A549 (cell line): ENCODE measurements around the gene CDC42EP1. TPM values are rescaled to one million over a fixed set of nuclear protein-coding genes. Genes with fewer than 3 reads are reported as not detected.

Source experiments
- ATAC-seq, 2 experiments: fragments of 200-7000 bp in 1 of 2; fragments of >200 bp in 1 of 2; cut with Nextera tagmentation in 1 of 2; cut with Tn5 transposase in 1 of 2; 3 replicates each; pipeline versions ENCODE4 v1.8.0 to v1.9.1; 2018 to 2020; ENCODE audit warnings: mild to moderate bottlenecking in 1 of 2, moderate library complexity in 1 of 2
- CTCF ChIA-PET: fragments of 300-600 bp; sonication (Branson Sonifier 250); formaldehyde crosslinking; extraction: SDS; loops from one replicate; lab custom pipeline; 2021; ENCODE audit warnings: antibody characterized with exemption, inconsistent platforms; lab: Yijun Ruan, JAX
- POLR2A ChIA-PET: fragments of 350-600 bp; formaldehyde crosslinking; extraction: SDS; loops from one replicate; lab custom pipeline; 2021; ENCODE audit warnings: antibody characterized with exemption, inconsistent platforms; lab: Yijun Ruan, JAX
- DNase-seq, 2 experiments: peaks; one replicate each; pipeline versions ENCODE4 v3.0.0 to v3.0.0-alpha.2; 2011 to 2016; ENCODE audit warnings: low read depth in 1 of 2, low spot score in 1 of 2
- FAIRE-seq: peaks from 2 replicates; lab custom pipeline; 2011; peaks lifted over from hg19 to GRCh38; lab: Jason Lieb, UNC
- H3K27ac ChIP-seq, 2 experiments: fragments of >200 bp; sonication (Bioruptor Twin); formaldehyde crosslinking; 3 replicates each; pipeline ENCODE4 v1.5.1; 2016 to 2017
- H3K4me1 ChIP-seq: fragments of >200 bp; sonication (Bioruptor Twin); formaldehyde crosslinking; 3 replicates; pipeline ENCODE4 v1.6.1; 2016
- H3K4me2 ChIP-seq: fragments of >200 bp; sonication (Bioruptor Twin); formaldehyde crosslinking; 3 replicates; pipeline ENCODE4 v1.6.1; 2016
- H3K4me3 ChIP-seq: fragments of >200 bp; sonication (Bioruptor Twin); formaldehyde crosslinking; 3 replicates; pipeline ENCODE4 v1.5.1; 2016
- H3K9me3 ChIP-seq: fragments of >200 bp; sonication (Bioruptor Twin); formaldehyde crosslinking; 3 replicates; pipeline ENCODE4 v1.6.1; 2016
- CBX2 ChIP-seq: fragments of 200-600 bp; sonication (generic); IDR thresholded peaks from 2 replicates; pipeline ENCODE4 v1.6.1; 2016; ENCODE audit warnings: low read depth, mild to moderate bottlenecking, borderline replicate concordance
- CTCF ChIP-seq: fragments of >200 bp; sonication (Bioruptor Twin); formaldehyde crosslinking; IDR thresholded peaks from 3 replicates; pipeline ENCODE4 v1.5.1; 2016
- EHMT2 ChIP-seq: fragments of 200-600 bp; sonication (generic); IDR thresholded peaks from 2 replicates; pipeline ENCODE4 v1.6.1; 2016; ENCODE audit warnings: antibody characterized with exemption, low read depth, mild to moderate bottlenecking, moderate library complexity
- ELK1 ChIP-seq: fragments of 150-350 bp; IDR thresholded peaks from 2 replicates; pipeline ENCODE4 v1.6.1; 2014; ENCODE audit warnings: low read depth, mild to moderate bottlenecking, low read length
- GATA3 ChIP-seq: IDR thresholded peaks from 2 replicates; pipeline ENCODE4 v1.6.1; 2012; ENCODE audit warnings: borderline replicate concordance
- HDAC2 ChIP-seq: fragments of 200-600 bp; sonication (generic); IDR thresholded peaks from 2 replicates; pipeline ENCODE4 v1.6.1; 2016
- HOXA7 ChIP-seq: fragments of 250-450 bp; sonication (Bioruptor Pico); IDR thresholded peaks from 2 replicates; pipeline ENCODE4 v1.5.0; 2020; ENCODE audit warnings: mild to moderate bottlenecking, moderate library complexity
- JUNB ChIP-seq: fragments of >200 bp; sonication (Bioruptor Twin); formaldehyde crosslinking; IDR thresholded peaks from 2 replicates; pipeline ENCODE4 v1.6.1; 2016
- NPAS2 ChIP-seq: fragments of 250-450 bp; sonication (Bioruptor Pico); IDR thresholded peaks from 2 replicates; pipeline ENCODE4 v1.8.0; 2022; ENCODE audit warnings: mild to moderate bottlenecking, moderate library complexity, borderline replicate concordance
- REST ChIP-seq: fragments of 200-600 bp; sonication (generic); IDR thresholded peaks from 2 replicates; pipeline ENCODE4 v1.6.1; 2016; ENCODE audit warnings: antibody characterized with exemption, mild to moderate bottlenecking, moderate library complexity
- RNF2 ChIP-seq: fragments of 200-600 bp; sonication (generic); IDR thresholded peaks from 2 replicates; pipeline ENCODE4 v1.6.1; 2016; ENCODE audit warnings: low read depth, mild to moderate bottlenecking, antibody characterized with exemption, moderate library complexity, borderline replicate concordance
- SMC3 ChIP-seq: fragments of >200 bp; sonication (Bioruptor Twin); formaldehyde crosslinking; IDR thresholded peaks from 3 replicates; pipeline ENCODE4 v1.6.1; 2018; ENCODE audit warnings: inconsistent platforms
- TP53 ChIP-seq: fragments of 250-450 bp; sonication (Bioruptor Pico); IDR thresholded peaks from 2 replicates; pipeline ENCODE4 v1.5.0; 2021; ENCODE audit warnings: mild to moderate bottlenecking, moderate library complexity
- ZC3H11A ChIP-seq: fragments of 450-650 bp; IDR thresholded peaks from 2 replicates; pipeline ENCODE4 v1.6.1; 2014; ENCODE audit warnings: antibody characterized with exemption, mild to moderate bottlenecking
- ZFP36 ChIP-seq: fragments of 450-650 bp; IDR thresholded peaks from 2 replicates; pipeline ENCODE4 v1.6.1; 2014; ENCODE audit warnings: borderline replicate concordance; ENCODE audit not compliant: partially characterized antibody
- ZSCAN20 ChIP-seq: fragments of 250-450 bp; sonication (Bioruptor Pico); IDR thresholded peaks from 2 replicates; pipeline ENCODE4 v1.8.0; 2022; ENCODE audit warnings: mild to moderate bottlenecking, moderate library complexity
- WGBS: methylation state at CpG from one replicate; pipeline ENCODE4 v1.1.6; 2017; ENCODE audit errors: missing lambda C conversion rate; 5-methylcytosine and 5-hydroxymethylcytosine counted together
- polyA plus RNA-seq, 4 experiments: library from polyadenylated mRNA; depleted of rRNA in 3 of 4; stranded (reverse); fragments of >200 nt; fragmentation: RNase III in 1 of 4; extraction: RNeasy Plus Mini Kit Qiagen cat#74134 plus additional on column Dnase treatment in 1 of 4; gene quantifications; 2 replicates in 3 of 4; 3 replicates in 1 of 4; pipeline ENCODE4 v1.2.3, GENCODE V29; 2011 to 2017
- TF ChIP-seq, protein P1 (sequence below): IDR thresholded peaks from 2 replicates; pipeline ENCODE4 v1.6.1; 2012; ENCODE audit warnings: low read depth, borderline replicate concordance
- TF ChIP-seq, protein P2 (sequence below): IDR thresholded peaks from 2 replicates; pipeline ENCODE4 v1.6.1; 2012

The CDC42EP1 gene
- polyA plus RNA-seq, 2 of the 4 experiments (the other 2 are of a cell fraction) = 16.0 to 20.2 TPM

DNA sequence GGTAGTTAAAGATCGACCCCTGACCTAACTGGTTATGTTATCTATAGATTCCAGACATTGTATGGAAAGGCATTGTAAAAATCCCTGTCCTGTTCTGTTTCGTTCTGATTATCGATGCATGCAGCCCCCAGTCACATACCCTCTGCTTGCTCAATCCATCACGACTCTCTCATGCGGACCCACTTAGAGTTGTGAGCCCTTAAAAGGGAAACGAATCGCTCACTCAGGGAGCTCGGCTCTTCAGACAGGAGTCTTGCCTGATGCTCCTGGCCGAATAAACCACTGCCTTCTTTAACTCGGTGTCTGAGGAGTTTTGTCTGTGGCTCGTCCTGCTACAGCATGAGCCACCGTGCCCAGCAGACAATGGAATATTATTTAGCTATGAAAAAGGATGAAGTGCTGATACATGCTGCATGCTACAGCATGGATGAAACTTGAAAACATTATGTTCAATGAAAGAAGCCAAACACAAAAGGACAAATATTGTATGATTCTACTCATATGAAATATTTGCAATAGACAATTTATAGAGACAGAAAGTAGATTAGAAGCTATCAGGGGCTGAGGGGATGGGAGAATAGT is 31.6 kb downstream of the CDC42EP1 start:
- POLR2A ChIA-PET = interaction anchor here (0.6 to 3.0 kb wide), 8 partner anchors 14 to 196 kb away, joined by 3 to 23 read pairs (median 6); partner anchors contain the start of genes CDC42EP1 and GGA1
- WGBS = 69% methylated on average over 12 of the region's 12 CpGs
- Histone ChIP-seq H3K4me1 (no peaks in the 10 kb centered on the region), H3K4me3 (peak overlapping the region; percentile 36), H3K27ac (peak overlapping the region; percentile 56 to 80), H3K4me2 (peak overlapping the region; percentile 66), H3K9me3 (no peaks in the 10 kb centered on the region)
- ATAC-seq (no peak), FAIRE-seq (no peak), DNase-seq (no peak)
- CTCF ChIA-PET = interaction anchor here (0.7 to 5.3 kb wide), 28 partner anchors 9 to 1171 kb away, joined by 3 to 101 read pairs (median 4); partner anchors contain the start of gene LGALS2
- TF ChIP-seq JUNB (no peak), HDAC2 (no peak), NPAS2 (CRISPR knock-in tag) (no peak), GATA3 (no peak), EHMT2 (no peak), TP53 (CRISPR knock-in tag) (no peak), SMC3 (no peak), ZC3H11A (no peak)
- TF ChIP-seq, protein P1, sequence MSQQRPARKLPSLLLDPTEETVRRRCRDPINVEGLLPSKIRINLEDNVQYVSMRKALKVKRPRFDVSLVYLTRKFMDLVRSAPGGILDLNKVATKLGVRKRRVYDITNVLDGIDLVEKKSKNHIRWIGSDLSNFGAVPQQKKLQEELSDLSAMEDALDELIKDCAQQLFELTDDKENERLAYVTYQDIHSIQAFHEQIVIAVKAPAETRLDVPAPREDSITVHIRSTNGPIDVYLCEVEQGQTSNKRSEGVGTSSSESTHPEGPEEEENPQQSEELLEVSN = no peak

GRCh38 chr22:37594237-37594636 is 34.0 kb downstream of the CDC42EP1 start:
- 87% methylated on average over 5 of the region's 5 CpGs for WGBS
- H3K9me3 ChIP-seq = no peaks in the 10 kb centered on the region
- no peak overlapping the region for H3K4me3 ChIP-seq
- TF ChIP-seq, protein P2, sequence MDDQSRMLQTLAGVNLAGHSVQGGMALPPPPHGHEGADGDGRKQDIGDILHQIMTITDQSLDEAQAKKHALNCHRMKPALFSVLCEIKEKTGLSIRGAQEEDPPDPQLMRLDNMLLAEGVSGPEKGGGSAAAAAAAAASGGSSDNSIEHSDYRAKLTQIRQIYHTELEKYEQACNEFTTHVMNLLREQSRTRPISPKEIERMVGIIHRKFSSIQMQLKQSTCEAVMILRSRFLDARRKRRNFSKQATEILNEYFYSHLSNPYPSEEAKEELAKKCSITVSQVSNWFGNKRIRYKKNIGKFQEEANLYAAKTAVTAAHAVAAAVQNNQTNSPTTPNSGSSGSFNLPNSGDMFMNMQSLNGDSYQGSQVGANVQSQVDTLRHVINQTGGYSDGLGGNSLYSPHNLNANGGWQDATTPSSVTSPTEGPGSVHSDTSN = no peak
- no peak for TF ChIP-seq CTCF
- H3K27ac ChIP-seq = no peak overlapping the region
- no peak for DNase-seq
- ChIA-PET CTCF (interaction anchor here (1.2 to 3.8 kb wide), 6 partner anchors 12 to 270 kb away, joined by 3 to 32 read pairs (median 4); no protein-coding TSS in a partner anchor), POLR2A (no interaction called here)
- peaks cover 10% of the 10 kb centered on the region for H3K4me1 ChIP-seq
- no peak for ATAC-seq
- no peak for FAIRE-seq
- no peak overlapping the region for H3K4me2 ChIP-seq

DNA sequence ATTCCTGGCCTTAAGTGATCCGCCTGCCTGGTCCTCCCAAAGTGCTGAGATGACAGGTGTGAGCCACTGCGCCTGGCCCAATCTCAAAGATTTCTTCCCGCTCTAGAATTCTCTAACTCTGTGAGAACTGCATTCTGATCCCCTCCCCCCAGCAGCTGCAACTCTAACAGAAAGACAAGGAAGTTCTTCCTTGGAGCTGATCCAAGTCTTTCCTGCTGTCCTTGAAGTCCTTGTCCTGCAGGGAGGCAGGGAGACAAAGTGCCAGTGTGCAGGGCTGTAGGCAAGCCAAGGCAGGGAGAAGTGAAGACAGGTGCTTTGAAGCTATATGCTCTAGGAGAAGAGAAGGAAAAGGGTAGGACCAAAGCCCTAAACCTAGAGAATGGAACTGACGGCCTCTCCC is 38.9 kb downstream of the CDC42EP1 start:
- CTCF ChIA-PET = interaction anchor here (0.7 to 1.8 kb wide), 3 partner anchors 9 to 1170 kb away, joined by 3 to 15 read pairs (median 6); partner anchors contain the start of gene GGA1
- Histone ChIP-seq H3K4me2 (peak overlapping the region; percentile 54), H3K4me1 (peaks cover 14% of the 10 kb centered on the region), H3K4me3 (no peak overlapping the region), H3K9me3 (no peaks in the 10 kb centered on the region), H3K27ac (peak overlapping the region; percentile 4 to 35; a peak in 3 of 6 replicates)
- WGBS = 85% methylated on average over 4 of the region's 4 CpGs
- POLR2A ChIA-PET = no interaction called here
- TF ChIP-seq HOXA7 (CRISPR knock-in tag) (no peak), ELK1 (no peak)
- ATAC-seq = no peak; a peak in 2 of 6 replicates
- FAIRE-seq = no peak
- DNase-seq = peak in 1 of 2 experiments; percentile 51

GRCh38 chr22:37601203-37601539 is 40.9 kb downstream of the CDC42EP1 start:
- 76% methylated on average over 4 of the region's 4 CpGs for WGBS
- DNase-seq (no peak), ATAC-seq (no peak), FAIRE-seq (no peak)
- H3K4me2 ChIP-seq = no peak overlapping the region
- H3K27ac ChIP-seq = no peak overlapping the region
- POLR2A ChIA-PET = no interaction called here
- no peak overlapping the region for H3K4me3 ChIP-seq
- peaks cover 14% of the 10 kb centered on the region for H3K4me1 ChIP-seq
- H3K9me3 ChIP-seq = no peaks in the 10 kb centered on the region
- CTCF ChIA-PET = interaction anchor here (4.0 kb wide), 1 partner anchor 9 kb away, joined by 22 read pairs; no protein-coding TSS in a partner anchor
- TF ChIP-seq ELK1 (no peak), RNF2 (no peak), REST (no peak), HOXA7 (CRISPR knock-in tag) (no peak), ZSCAN20 (CRISPR knock-in tag) (no peak), ZFP36 (no peak), TP53 (CRISPR knock-in tag) (no peak), CBX2 (no peak)
